Activated CD4-positive, alpha-beta T cell treated with anti-CD3 and anti-CD28 coated beads for 1 hour (primary cell): ENCODE results near the gene RASL10B.
"Not testable (repeated sequence)": the region's sequence is repeated elsewhere in the genome, so short reads cannot be mapped to it uniquely, and the experiment has no call there.

Experiments used
- DNase-seq: peaks from one replicate; pipeline ENCODE4 v3.0.0-alpha.2; 2020

Gene RASL10B

GRCh38 chr17:35743626-35744328 lies 12.3 kb downstream of the RASL10B start:
- DNase-seq: no peak

- DNase-seq: no peak
These were observed 13.4 kb downstream of the RASL10B start for GRCh38 chr17:35744830-35745229.

GRCh38 chr17:35745246-35745645 lies 13.8 kb downstream of the RASL10B start:
- no peak for DNase-seq

- DNase-seq: no peak
These were observed 14.4 kb downstream of the RASL10B start for GRCh38 chr17:35745749-35746320.

- DNase-seq: peak; percentile 65
These were observed 16.1 kb downstream of the RASL10B start for GRCh38 chr17:35747540-35748017.

- no peak for DNase-seq
These were observed 17.0 kb downstream of the RASL10B start for GRCh38 chr17:35748341-35748841.

- no peak for DNase-seq
These were observed 17.5 kb downstream of the RASL10B start for GRCh38 chr17:35748979-35749378.

GRCh38 chr17:35749560-35750412 lies 18.3 kb downstream of the RASL10B start:
- DNase-seq: no peak

- DNase-seq: no peak
These were observed 19.3 kb downstream of the RASL10B start for GRCh38 chr17:35750526-35751395.

- not testable (repeated sequence) for DNase-seq
These were observed 20.1 kb downstream of the RASL10B start for GRCh38 chr17:35751541-35751940.

- DNase-seq: no peak
These were observed 21.0 kb downstream of the RASL10B start for GRCh38 chr17:35752471-35752870.

- no peak for DNase-seq
These were observed 21.7 kb downstream of the RASL10B start, which contains the start of gene GAS2L2 for GRCh38 chr17:35752945-35753764. GAS2L2 (minus strand) TSS chr17:35753239; CDS start chr17:35752850, 389 bp downstream.

- no peak for DNase-seq
These were observed 25.8 kb downstream of the RASL10B start for GRCh38 chr17:35757243-35757642.

GRCh38 chr17:35760587-35760986 lies 29.1 kb downstream of the RASL10B start, which contains the start of gene C17orf50:
C17orf50 (plus strand) TSS chr17:35760887; CDS start chr17:35760942, 55 bp downstream.
- DNase-seq: no peak

GRCh38 chr17:35761601-35762000 lies 30.2 kb downstream of the RASL10B start:
- DNase-seq: no peak

- DNase-seq: no peak
These were observed 32.3 kb downstream of the RASL10B start for GRCh38 chr17:35763767-35764122.

- peak; percentile 78 for DNase-seq
These were observed 32.9 kb downstream of the RASL10B start for GRCh38 chr17:35764123-35764991.

- no peak for DNase-seq
These were observed 33.8 kb downstream of the RASL10B start for GRCh38 chr17:35765086-35765710.

GRCh38 chr17:35765756-35766488 lies 34.5 kb downstream of the RASL10B start:
- no peak for DNase-seq
